22Rv1 (cell line): Measurements from ENCODE around the gene SPRY1.

ENCODE experiments used
- CTCF ChIP-seq: fragments of 450-650 bp; IDR thresholded peaks from 2 replicates; pipeline ENCODE4 v1.5.1; 2017; ENCODE audit warnings: mild to moderate bottlenecking
- ZFX ChIP-seq: fragments of 450-650 bp; IDR thresholded peaks from 2 replicates; pipeline ENCODE4 v1.6.1; 2017; ENCODE audit warnings: antibody characterized with exemption, borderline replicate concordance

GRCh38 chr4:123350191-123350544, 46.4 kb upstream of the SPRY1 start:
- TF ChIP-seq CTCF, result peak; percentile 24; the same call in 1 of the 2 replicates
- no peak for TF ChIP-seq ZFX
